Suppressor macrophage treated with lipopolysaccharide for 4 hours (primary cell): ENCODE data around the gene IGFL1.
"Not testable (repeated sequence)": the region's sequence is repeated elsewhere in the genome, so short reads cannot be mapped to it uniquely, and the experiment has no call there.

Source experiments
- DNase-seq: peaks from one replicate; pipeline ENCODE4 v3.0.0-alpha.2; 2020

The IGFL1 gene

GRCh38 chr19:46273931-46274330 is 44.4 kb downstream of the IGFL1 start:
- DNase-seq = not testable (repeated sequence)

- no peak for DNase-seq
These were observed 49.6 kb downstream of the IGFL1 start for GRCh38 chr19:46279177-46279576.
